Urothelium cell line (cell line): ENCODE results near the gene CNTRL.
"Not testable (repeated sequence)": the region's sequence is repeated elsewhere in the genome, so short reads cannot be mapped to it uniquely, and the experiment has no call there.

Experiments
- DNase-seq: peaks from one replicate; pipeline ENCODE4 v3.0.0; 2011; ENCODE audit warnings: low spot score, mixed read lengths
- FAIRE-seq: peaks from 2 replicates; lab custom pipeline; 2011; peaks lifted over from hg19 to GRCh38; lab: Jason Lieb, UNC

CNTRL gene

DNA sequence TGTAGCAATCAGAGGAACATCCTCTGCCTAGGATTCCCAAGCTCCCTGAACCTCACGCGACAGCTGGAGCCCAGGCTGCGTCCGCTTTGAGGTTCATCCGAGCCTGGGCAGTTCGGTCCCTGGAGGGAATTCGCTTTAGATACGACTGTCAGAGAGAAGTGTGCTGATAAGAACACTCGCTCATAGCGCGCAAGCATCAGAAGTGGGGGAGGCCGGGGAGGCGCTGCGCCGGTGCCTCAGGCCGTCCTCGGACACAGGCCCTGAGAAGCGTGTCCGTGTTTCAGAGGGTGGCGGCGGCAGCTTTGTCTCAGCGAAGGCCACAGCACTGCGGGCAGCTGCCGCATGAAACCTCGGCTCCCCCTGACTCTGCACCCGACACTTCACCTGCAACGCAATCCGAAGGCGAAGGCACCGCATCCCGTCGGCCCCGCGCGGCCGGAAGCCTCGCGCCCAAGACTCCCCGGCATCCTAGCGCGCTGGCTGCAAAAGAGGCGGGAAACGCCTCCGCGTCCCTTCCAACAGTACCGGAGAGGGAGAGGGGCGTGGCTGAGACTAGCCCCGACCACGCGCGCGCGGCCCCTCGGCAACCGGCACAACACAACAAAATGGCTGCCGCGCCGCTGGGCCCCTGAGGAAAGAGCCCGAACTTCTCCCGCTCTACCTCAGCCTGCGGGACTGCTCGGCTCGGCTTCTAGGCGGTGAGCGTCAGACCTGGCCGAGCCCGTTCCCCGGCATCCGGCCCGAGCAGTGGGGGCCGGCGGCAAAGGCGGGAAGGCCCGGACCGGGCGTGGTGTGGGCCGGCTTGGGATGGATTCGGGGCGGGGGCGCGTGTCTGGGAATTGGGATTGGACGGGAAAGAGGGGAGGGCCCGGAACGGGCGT, at the start of gene CNTRL:
TSS of gene CNTRL (plus strand) at position 586 of the 881 bp plus-strand sequence. CDS start 13,372 bp downstream, outside the sequence.
- DNase-seq (peak; percentile 87), FAIRE-seq (no peak)

DNA sequence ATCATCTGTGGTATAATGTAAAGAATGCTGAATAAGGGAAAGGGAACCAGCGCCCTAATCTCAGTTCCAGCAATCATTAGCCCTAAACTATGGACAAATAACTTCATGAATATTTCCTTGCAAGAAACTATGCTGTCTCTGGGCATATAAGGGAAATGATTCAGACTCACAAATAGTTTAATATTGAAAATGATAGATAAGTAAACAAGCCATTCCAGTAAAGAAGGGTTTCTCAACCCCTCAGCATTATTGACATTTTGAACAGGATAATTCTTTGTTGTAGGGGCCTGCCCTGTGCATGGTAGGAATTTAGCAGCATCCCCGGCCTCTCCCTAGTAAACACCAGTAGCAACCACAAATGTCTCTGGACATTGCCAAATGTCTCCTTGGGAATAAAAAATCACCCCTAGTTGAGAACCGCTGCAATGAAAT, 48.5 kb upstream of the CNTRL start:
- DNase-seq, result no peak
- no peak for FAIRE-seq

GRCh38 chr9:121026768-121027167, 48.0 kb upstream of the CNTRL start:
- no peak for DNase-seq
- FAIRE-seq, result no peak

- DNase-seq, FAIRE-seq: not testable (repeated sequence)
Measured at GRCh38 chr9:121028285-121028684, 46.5 kb upstream of the CNTRL start.

DNA sequence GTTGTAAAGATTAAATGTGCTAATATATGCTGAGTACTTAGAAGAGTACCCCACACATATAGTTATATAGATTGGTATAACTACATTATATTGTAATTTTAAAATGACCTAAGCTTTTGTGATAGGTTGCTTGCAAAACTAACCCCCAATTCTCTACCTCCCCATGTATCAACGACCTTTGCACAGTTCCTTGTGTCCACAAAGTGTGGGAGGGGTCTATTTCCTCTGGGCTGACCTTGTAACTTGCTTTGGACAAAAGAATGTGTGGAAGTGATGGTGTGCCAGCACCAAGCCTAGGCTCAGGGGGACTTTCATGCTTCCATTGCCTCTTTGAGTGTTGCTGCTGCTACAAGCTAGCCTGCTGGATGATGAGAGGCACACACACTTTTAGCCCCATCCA, 45.3 kb upstream of the CNTRL start:
- no peak for DNase-seq
- FAIRE-seq, result no peak

DNA sequence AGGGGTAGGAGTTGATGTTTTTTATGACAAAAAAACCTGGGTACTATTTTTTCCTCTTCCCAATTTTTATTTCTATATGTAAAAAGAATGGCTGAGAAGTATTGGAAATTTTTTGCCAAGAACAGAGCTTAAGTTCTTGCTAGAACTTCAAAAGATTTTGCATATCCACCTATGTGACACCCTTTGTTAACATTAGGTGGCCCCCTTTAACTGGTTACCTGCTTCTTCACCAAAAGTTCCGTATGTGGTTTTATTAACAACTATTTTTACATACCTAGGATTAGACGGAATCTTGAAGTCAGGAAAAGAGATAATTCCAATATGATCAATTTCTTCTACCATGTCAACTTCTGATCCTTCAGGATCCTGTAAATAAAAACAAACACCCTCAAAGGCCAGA, 40.2 kb upstream of the CNTRL start:
- no peak for FAIRE-seq

DNA sequence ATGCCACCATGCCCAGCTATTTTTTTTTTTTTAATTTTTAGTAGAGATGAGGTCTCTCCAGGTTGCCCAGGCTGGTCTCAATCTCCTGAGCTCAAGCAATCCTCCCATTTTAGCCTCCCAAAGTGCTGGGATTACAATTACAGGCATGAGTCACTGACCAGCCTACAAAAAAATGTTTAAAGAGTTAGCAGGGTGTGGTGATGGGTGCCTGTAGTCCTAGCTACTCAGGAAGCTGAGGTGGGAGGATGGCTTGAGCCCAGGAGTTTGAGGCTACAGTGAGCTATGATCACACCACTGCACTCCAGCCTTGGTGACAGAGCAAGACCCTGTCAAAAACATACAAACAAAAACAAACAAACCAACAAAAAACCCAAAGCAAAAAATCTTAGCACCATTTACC, 39.0 kb upstream of the CNTRL start:
- not testable (repeated sequence) for DNase-seq, FAIRE-seq

More for the DNA sequence above, 40.2 kb upstream of the CNTRL start:
- DNase-seq, result no peak

- no peak for FAIRE-seq
- DNase-seq, result no peak
Measured at GRCh38 chr9:121038362-121038761, 36.4 kb upstream of the CNTRL start.

- no peak for DNase-seq
- FAIRE-seq, result no peak
Measured at GRCh38 chr9:121038804-121039203, 36.0 kb upstream of the CNTRL start.

GRCh38 chr9:121048175-121048574, 26.6 kb upstream of the CNTRL start:
- DNase-seq (no peak), FAIRE-seq (no peak)

GRCh38 chr9:121048618-121049017, 26.1 kb upstream of the CNTRL start:
- no peak for DNase-seq
- no peak for FAIRE-seq

DNA sequence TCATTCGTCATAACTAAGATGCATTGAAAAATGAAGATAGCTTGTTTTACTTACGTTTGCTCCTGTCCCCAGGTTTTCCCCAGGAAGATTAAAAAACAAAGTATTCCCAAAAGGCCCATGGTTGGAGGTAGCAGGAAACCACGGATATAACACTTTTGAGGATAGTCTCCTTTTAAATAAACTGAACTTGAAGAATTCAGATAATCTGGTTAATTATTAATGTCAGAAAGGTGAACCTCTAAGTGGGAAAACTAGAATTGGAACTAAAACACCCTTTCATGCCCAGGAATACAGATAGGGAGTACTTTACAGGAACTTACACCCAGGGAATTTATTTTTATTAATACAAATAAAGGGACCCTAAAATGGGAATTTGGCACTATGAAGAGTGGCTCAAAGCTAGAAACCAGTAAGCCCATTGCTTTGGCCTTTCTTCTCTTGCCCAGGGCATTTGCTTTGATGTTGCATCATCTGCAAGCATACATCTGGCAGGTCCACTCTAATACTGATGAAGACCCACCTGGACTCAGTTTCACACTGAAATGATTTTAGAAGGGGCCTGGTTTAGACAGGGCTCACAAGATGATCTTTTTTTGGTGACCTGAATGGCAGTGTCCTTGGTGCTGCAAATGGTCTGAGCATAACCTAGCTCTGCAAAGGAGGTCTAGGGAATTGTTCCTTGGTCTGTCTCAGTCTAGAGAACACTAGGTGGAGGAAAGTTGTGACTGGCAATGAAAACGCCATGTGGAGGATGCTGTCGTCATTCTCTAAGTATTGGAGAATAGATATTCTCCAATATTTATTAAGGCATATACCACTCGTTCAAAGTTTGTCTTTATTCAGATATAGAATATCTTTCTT, 24.4 kb upstream of the CNTRL start, which contains the start of gene C5:
TSS of gene C5 (minus strand) at position 148 of the 861 bp plus-strand sequence. CDS start at position 119, 29 bp downstream.
- DNase-seq, result no peak
- no peak for FAIRE-seq

GRCh38 chr9:121053544-121053943, 21.2 kb upstream of the CNTRL start:
- DNase-seq, result no peak
- FAIRE-seq, result no peak

DNA sequence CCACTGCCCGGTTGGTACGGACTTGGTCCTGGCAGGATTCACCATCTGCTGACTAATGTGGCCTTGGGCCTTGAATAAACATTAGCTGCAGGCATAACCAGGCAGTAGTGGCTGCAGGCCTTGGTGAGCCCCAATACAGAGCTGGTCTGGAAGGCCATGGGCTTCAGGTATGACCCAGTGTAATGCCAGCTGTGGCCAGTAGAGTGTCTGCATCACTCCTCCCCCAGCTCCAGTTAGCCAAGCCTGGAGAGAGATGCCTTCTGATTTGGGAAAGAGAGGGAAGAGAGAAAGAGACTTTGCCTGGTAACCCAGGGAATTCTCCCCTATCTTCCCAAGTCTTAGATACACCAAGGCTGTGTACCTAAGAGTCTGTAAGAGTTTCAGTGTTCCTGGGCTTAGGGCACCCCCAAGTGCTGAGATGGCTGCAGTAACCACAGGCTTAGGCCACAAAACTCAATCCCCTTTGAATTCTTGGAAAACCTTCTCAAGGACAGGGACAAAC, 19.1 kb upstream of the CNTRL start:
- DNase-seq (peak; percentile 14), FAIRE-seq (no peak)

GRCh38 chr9:121057821-121058220, 16.9 kb upstream of the CNTRL start:
- DNase-seq (no peak), FAIRE-seq (no peak)

GRCh38 chr9:121059513-121059912, 15.2 kb upstream of the CNTRL start:
- FAIRE-seq (no peak), DNase-seq (no peak)

- DNase-seq, result peak; percentile 49
Measured at GRCh38 chr9:121059998-121060636, 14.6 kb upstream of the CNTRL start.

GRCh38 chr9:121066850-121067249, 7.9 kb upstream of the CNTRL start:
- DNase-seq (no peak), FAIRE-seq (no peak)

More at GRCh38 chr9:121059998-121060636, 14.6 kb upstream of the CNTRL start:
- no peak for FAIRE-seq

DNA sequence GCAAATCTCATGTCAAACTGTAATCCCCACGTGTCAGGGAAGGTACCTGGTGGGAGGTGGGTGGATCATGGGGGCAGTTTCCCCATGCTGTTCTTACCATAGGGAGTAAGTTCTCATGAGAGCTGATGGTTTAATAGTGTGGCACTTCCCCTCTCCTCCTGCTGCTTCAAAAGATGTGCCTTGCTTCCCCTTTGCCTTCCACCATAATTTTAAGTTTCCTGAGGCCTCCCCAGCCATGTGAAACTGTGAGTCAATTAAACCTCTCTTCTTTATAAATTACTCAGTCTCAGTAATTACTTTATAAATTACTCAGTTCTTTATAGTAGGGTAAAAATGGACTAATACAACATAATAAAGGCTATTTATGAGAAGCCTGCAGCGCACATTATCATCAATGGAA, 7.1 kb upstream of the CNTRL start:
- DNase-seq, result no peak
- FAIRE-seq, result no peak

GRCh38 chr9:121069396-121069795, 5.4 kb upstream of the CNTRL start:
- FAIRE-seq (no peak), DNase-seq (no peak)

- no peak for FAIRE-seq
- DNase-seq, result no peak
Measured at GRCh38 chr9:121071370-121071755, 3.4 kb upstream of the CNTRL start.
